NCI-H774 (cell line): Measurements from ENCODE around the gene MREG.

Source experiments
- DNase-seq: peaks from one replicate; lab custom pipeline; 2025; lab: John Stamatoyannopoulos, UW

Gene MREG

GRCh38 chr2:215918901-215919599, 94.3 kb downstream of the MREG start:
- DNase-seq = no peak

- DNase-seq = no peak
These were observed 95.3 kb downstream of the MREG start for GRCh38 chr2:215917953-215918620.

- no peak for DNase-seq
These were observed 97.9 kb downstream of the MREG start for GRCh38 chr2:215915441-215915840.

GRCh38 chr2:215914777-215915165, 98.6 kb downstream of the MREG start:
- no peak for DNase-seq

- DNase-seq = no peak
These were observed 99.1 kb downstream of the MREG start for GRCh38 chr2:215914054-215914776.

- no peak for DNase-seq
These were observed 101.0 kb downstream of the MREG start for GRCh38 chr2:215912299-215912842.

- no peak for DNase-seq
These were observed 101.9 kb downstream of the MREG start for GRCh38 chr2:215911301-215912085.

GRCh38 chr2:215910180-215910579, 103.2 kb downstream of the MREG start:
- no peak for DNase-seq

- no peak for DNase-seq
These were observed 106.2 kb downstream of the MREG start for GRCh38 chr2:215907147-215907546.

GRCh38 chr2:215906458-215906857, 106.9 kb downstream of the MREG start:
- DNase-seq = no peak

GRCh38 chr2:215905691-215906090, 107.7 kb downstream of the MREG start:
- DNase-seq = no peak

GRCh38 chr2:215904101-215904500, 109.2 kb downstream of the MREG start:
- DNase-seq = no peak

GRCh38 chr2:215903203-215903602, 110.1 kb downstream of the MREG start:
- no peak for DNase-seq

- DNase-seq = no peak
These were observed 111.6 kb downstream of the MREG start for GRCh38 chr2:215901796-215902195.

- DNase-seq = no peak
These were observed 112.5 kb downstream of the MREG start for GRCh38 chr2:215900843-215901242.

GRCh38 chr2:215900203-215900611, 113.1 kb downstream of the MREG start:
- DNase-seq = no peak

GRCh38 chr2:215899141-215900074, 113.9 kb downstream of the MREG start:
- no peak for DNase-seq

GRCh38 chr2:215898363-215898762, 115.0 kb downstream of the MREG start:
- DNase-seq = no peak

GRCh38 chr2:215896921-215897320, 116.4 kb downstream of the MREG start:
- peak; percentile 66 for DNase-seq

GRCh38 chr2:215895330-215895729, 118.0 kb downstream of the MREG start:
- peak; percentile 78 for DNase-seq
